C4-2B (cell line): Measurements from ENCODE around the gene MIPEP.

Experiments
- CTCF ChIP-seq: fragments of 450-650 bp; conservative IDR thresholded peaks from 2 replicates; pipeline ENCODE4 v1.5.1; 2017; ENCODE audit warnings: mild to moderate bottlenecking
- ZFX ChIP-seq: fragments of 450-650 bp; IDR thresholded peaks from 2 replicates; pipeline ENCODE4 v1.6.1; 2017

- TF ChIP-seq CTCF (no peak), ZFX (no peak)
Measured at GRCh38 chr13:23687614-23688013, 201.6 kb downstream of the MIPEP start.
